ENCODE data around the gene TRAPPC3.

TRAPPC3 gene

DNA sequence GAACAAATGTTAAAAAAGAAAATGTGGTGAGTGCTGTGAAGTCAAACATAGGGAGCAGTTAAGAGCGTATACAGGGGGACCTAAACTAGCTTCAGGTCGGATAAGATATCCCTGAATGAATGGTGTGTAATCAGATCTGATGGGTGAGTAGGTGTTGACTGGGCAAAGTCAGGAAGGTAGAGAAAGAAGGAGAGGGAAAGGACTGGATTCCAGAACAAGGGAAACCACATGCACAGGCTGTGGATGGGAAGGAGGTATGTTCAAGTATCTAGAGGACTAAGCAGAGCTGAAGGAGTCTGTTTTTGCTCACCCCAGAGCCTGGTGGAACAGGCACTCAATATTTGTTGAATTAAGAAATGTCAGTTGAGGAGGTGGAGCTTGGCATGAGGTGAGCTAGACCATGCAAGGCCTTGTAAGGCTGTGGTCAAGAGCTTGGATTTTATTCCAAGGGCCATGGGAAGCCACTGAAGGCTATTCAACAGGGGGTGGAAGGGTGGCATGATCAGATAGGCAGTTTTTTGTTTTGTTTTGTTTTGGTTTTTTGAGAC is 34.1 kb upstream of the TRAPPC3 start:
- Histone ChIP-seq H3K27ac (ENCODE audit: extremely low read depth, low read depth, low read length) (no peak overlapping the region), H3K4me1 (ENCODE audit: control insufficient read depth, insufficient read depth, low read length) (no peaks in the 10 kb centered on the region), H3K4me3 (ENCODE audit: low read depth, low read length) (no peak overlapping the region), H3K36me3 (ENCODE audit: control insufficient read depth in 2 of 2, insufficient read depth in 1 of 2, low read length in 2 of 2) (peaks cover 5 to 35% of the 10 kb centered on the region in 2 experiments), H3K9me3 (ENCODE audit: control insufficient read depth, insufficient read depth, low read depth, low read length) (no peaks in the 10 kb centered on the region)
- CTCF ChIA-PET: interaction anchor here (0.5 to 2.5 kb wide), 3 partner anchors 34 to 1676 kb away, joined by 3 to 19 read pairs (median 4); partner anchors contain the start of genes MTF1 and TRAPPC3
- peak; percentile 88 for TF ChIP-seq ZNF600 (tag by site-specific recombination; IDR thresholded peaks at IDR 0.05)
- TF ChIP-seq ZFHX2 (tag by site-specific recombination; conservative IDR thresholded peaks at IDR 0.05): 0 out of 2 replicates have a peak, but pooled peaks have one; percentile 23
- TF ChIP-seq ZNF157 (tag by site-specific recombination; IDR thresholded peaks at IDR 0.05): no peak
- POLR2A ChIA-PET: interaction anchor here (0.9 to 1.5 kb wide), 4 partner anchors 22 to 41 kb away, joined by 3 to 11 read pairs (median 4); partner anchors contain the start of genes THRAP3 and TRAPPC3

DNA sequence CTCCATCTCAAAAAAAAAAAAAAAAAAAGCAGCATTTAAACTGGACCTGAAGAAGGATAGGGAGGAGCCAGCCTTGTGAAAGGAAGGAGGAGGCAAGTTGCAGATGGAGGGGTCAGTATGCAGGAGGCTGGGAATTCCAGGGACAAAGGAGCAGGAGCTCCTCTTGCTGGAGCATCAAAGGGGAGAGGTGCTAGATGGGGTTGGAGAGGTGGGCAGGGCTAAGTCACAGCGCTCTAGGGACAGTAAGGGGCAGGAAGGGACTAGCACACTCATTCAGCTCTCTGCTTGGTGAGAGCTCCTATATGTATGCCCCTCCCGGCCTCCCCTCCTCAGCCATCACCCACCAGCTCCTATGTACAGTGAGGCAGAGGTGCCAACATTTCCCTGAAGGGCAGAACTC is 33.4 kb upstream of the TRAPPC3 start:
- Histone ChIP-seq H3K36me3 (ENCODE audit: control insufficient read depth in 2 of 2, insufficient read depth in 1 of 2, low read length in 2 of 2) (peaks cover 5 to 42% of the 10 kb centered on the region in 2 experiments), H3K4me3 (ENCODE audit: low read depth, low read length) (no peak overlapping the region), H3K27ac (ENCODE audit: extremely low read depth, low read depth, low read length) (no peak overlapping the region), H3K4me1 (ENCODE audit: control insufficient read depth, insufficient read depth, low read length) (no peaks in the 10 kb centered on the region), H3K9me3 (ENCODE audit: control insufficient read depth, insufficient read depth, low read depth, low read length) (no peaks in the 10 kb centered on the region)
- ChIA-PET POLR2A (interaction anchor here (0.9 to 1.5 kb wide), 4 partner anchors 22 to 41 kb away, joined by 3 to 11 read pairs (median 4); partner anchors contain the start of genes THRAP3 and TRAPPC3), CTCF (interaction anchor here (0.5 to 2.5 kb wide), 6 partner anchors 22 to 1677 kb away, joined by 3 to 19 read pairs (median 3); partner anchors contain the start of genes MTF1 and TRAPPC3)
- no peak for TF ChIP-seq YY1 (tag by site-specific recombination; IDR thresholded peaks at IDR 0.05)

DNA sequence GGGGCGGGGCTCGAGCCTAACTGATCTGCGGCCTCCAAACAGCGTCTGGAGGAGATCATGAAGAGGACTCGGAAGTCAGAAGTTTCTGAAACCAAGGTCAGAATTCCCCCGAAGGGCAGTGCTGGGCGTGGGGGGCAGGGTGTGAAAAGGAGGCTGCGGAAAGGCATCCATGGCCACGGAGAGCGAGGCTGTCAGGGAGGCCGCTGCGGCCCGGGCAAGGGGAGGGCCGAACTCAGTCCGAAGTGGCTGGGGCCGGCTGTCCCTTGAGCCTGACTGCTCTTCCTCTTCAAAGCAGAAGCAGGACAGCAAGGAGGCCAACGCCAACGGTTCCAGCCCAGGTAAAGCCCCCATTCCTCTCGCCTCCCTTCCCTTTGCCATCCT is 29.9 kb upstream of the TRAPPC3 start:
- H3K27ac ChIP-seq (ENCODE audit: extremely low read depth, low read depth, low read length): no peak overlapping the region
- ChIA-PET POLR2A (interaction anchor here (1.2 to 1.5 kb wide), 2 partner anchors 9 to 37 kb away, joined by 3 read pairs; no protein-coding TSS in a partner anchor), CTCF (no interaction called here)
- H3K4me1 ChIP-seq (ENCODE audit: control insufficient read depth, insufficient read depth, low read length): no peaks in the 10 kb centered on the region
- H3K36me3 ChIP-seq (ENCODE audit: control insufficient read depth in 2 of 2, insufficient read depth in 1 of 2, low read length in 2 of 2): peaks cover 15 to 77% of the 10 kb centered on the region in 2 experiments
- no peaks in the 10 kb centered on the region for H3K9me3 ChIP-seq (ENCODE audit: control insufficient read depth, insufficient read depth, low read depth, low read length)
- TF ChIP-seq ZEB2 (tag by site-specific recombination; IDR thresholded peaks at IDR 0.05) (no peak), SP2 (tag by site-specific recombination; IDR thresholded peaks at IDR 0.05) (0 out of 2 replicates have a peak, but pooled peaks have one; percentile 9), KLF8 (tag by site-specific recombination; IDR thresholded peaks at IDR 0.05) (peak; percentile 3; the same call in 1 of the 2 replicates), KLF9 (tag by site-specific recombination; IDR thresholded peaks at IDR 0.05; ENCODE audit: low read depth) (0 out of 2 replicates have a peak, but pooled peaks have one; percentile 4)
- H3K4me3 ChIP-seq (ENCODE audit: low read depth, low read length): no peak overlapping the region

DNA sequence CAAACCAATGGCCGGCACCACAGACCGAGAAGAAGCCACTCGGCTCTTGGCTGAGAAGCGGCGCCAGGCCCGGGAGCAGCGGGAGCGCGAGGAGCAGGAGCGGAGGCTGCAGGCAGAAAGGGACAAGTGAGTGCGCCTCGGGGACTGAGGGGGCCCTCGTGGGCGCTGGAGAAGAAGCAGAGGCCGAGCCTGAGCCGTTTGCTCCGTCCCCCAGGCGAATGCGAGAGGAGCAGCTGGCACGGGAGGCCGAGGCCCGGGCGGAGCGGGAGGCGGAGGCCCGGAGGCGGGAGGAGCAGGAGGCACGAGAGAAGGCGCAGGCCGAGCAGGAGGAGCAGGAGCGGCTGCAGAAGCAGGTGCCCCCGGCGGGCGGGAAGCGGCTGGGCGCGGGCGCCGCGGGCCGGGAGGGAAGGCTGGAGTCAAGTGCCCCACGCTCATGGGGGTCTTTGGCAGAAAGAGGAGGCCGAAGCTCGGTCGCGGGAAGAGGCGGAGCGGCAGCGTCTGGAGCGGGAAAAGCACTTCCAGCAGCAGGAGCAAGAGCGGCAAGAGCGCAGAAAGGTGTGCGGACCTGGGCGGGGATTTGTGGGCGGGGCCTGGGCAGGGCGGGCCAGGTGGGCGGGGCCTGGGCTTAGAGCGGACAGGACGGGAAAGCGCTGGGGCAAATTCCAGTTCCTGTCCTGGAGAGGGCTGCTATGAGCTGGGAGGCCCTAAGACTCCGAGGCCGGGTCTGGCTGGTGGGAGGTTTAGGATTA is 29.4 kb upstream of the TRAPPC3 start:
- no peaks in the 10 kb centered on the region for H3K9me3 ChIP-seq (ENCODE audit: control insufficient read depth, insufficient read depth, low read depth, low read length)
- H3K4me3 ChIP-seq (ENCODE audit: low read depth, low read length): no peak overlapping the region
- H3K27ac ChIP-seq (ENCODE audit: extremely low read depth, low read depth, low read length): no peak overlapping the region
- H3K36me3 ChIP-seq (ENCODE audit: control insufficient read depth in 2 of 2, insufficient read depth in 1 of 2, low read length in 2 of 2): peaks cover 18 to 83% of the 10 kb centered on the region in 2 experiments
- ChIA-PET POLR2A (interaction anchor here (1.5 kb wide), 1 partner anchor 9 kb away, joined by 3 read pairs; no protein-coding TSS in a partner anchor), CTCF (no interaction called here)
- H3K4me1 ChIP-seq (ENCODE audit: control insufficient read depth, insufficient read depth, low read length): no peaks in the 10 kb centered on the region
- TF ChIP-seq KLF8 (tag by site-specific recombination; IDR thresholded peaks at IDR 0.05) (peak; percentile 89), KLF9 (tag by site-specific recombination; IDR thresholded peaks at IDR 0.05; ENCODE audit: low read depth) (peak; percentile 60; the same call in 1 of the 2 replicates), ZNF777 (tag by site-specific recombination; IDR thresholded peaks at IDR 0.05; ENCODE audit: borderline replicate concordance) (no peak), SCRT2 (tag by site-specific recombination; IDR thresholded peaks at IDR 0.05) (no peak), ZNF548 (tag by site-specific recombination; IDR thresholded peaks at IDR 0.05) (no peak), SP3 (tag by site-specific recombination; IDR thresholded peaks at IDR 0.05) (peak; percentile 32; the same call in 1 of the 2 replicates), ZNF76 (tag by site-specific recombination; IDR thresholded peaks at IDR 0.05; ENCODE audit: borderline replicate concordance, low read depth) (no peak), ZNF423 (tag by site-specific recombination; IDR thresholded peaks at IDR 0.05) (no peak), ZNF146 (tag by site-specific recombination; IDR thresholded peaks at IDR 0.05) (no peak), ZNF555 (tag by site-specific recombination; conservative IDR thresholded peaks at IDR 0.05) (no peak), ZNF560 (tag by site-specific recombination; IDR thresholded peaks at IDR 0.05; ENCODE audit: borderline replicate concordance) (no peak), ZBTB8A (tag by site-specific recombination; IDR thresholded peaks at IDR 0.05) (no peak)
- TF ChIP-seq, protein P1, sequence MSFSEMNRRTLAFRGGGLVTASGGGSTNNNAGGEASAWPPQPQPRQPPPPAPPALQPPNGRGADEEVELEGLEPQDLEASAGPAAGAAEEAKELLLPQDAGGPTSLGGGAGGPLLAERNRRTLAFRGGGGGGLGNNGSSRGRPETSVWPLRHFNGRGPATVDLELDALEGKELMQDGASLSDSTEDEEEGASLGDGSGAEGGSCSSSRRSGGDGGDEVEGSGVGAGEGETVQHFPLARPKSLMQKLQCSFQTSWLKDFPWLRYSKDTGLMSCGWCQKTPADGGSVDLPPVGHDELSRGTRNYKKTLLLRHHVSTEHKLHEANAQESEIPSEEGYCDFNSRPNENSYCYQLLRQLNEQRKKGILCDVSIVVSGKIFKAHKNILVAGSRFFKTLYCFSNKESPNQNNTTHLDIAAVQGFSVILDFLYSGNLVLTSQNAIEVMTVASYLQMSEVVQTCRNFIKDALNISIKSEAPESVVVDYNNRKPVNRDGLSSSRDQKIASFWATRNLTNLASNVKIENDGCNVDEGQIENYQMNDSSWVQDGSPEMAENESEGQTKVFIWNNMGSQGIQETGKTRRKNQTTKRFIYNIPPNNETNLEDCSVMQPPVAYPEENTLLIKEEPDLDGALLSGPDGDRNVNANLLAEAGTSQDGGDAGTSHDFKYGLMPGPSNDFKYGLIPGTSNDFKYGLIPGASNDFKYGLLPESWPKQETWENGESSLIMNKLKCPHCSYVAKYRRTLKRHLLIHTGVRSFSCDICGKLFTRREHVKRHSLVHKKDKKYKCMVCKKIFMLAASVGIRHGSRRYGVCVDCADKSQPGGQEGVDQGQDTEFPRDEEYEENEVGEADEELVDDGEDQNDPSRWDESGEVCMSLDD (tag by site-specific recombination; IDR thresholded peaks at IDR 0.05): no peak
- TF ChIP-seq, protein P2, sequence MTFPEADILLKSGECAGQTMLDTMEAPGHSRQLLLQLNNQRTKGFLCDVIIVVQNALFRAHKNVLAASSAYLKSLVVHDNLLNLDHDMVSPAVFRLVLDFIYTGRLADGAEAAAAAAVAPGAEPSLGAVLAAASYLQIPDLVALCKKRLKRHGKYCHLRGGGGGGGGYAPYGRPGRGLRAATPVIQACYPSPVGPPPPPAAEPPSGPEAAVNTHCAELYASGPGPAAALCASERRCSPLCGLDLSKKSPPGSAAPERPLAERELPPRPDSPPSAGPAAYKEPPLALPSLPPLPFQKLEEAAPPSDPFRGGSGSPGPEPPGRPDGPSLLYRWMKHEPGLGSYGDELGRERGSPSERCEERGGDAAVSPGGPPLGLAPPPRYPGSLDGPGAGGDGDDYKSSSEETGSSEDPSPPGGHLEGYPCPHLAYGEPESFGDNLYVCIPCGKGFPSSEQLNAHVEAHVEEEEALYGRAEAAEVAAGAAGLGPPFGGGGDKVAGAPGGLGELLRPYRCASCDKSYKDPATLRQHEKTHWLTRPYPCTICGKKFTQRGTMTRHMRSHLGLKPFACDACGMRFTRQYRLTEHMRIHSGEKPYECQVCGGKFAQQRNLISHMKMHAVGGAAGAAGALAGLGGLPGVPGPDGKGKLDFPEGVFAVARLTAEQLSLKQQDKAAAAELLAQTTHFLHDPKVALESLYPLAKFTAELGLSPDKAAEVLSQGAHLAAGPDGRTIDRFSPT (tag by site-specific recombination; IDR thresholded peaks at IDR 0.05): no peak
